SU-DHL-6 (cell line): Measurements from ENCODE around the gene SLC44A3.

Experiments
- H2AFZ ChIP-seq: fragments of 200-600 bp; sonication (generic); 2 replicates; pipeline ENCODE4 v1.6.1; 2014; ENCODE audit warnings: low read depth, mild to moderate bottlenecking, moderate library complexity, mixed read lengths, antibody characterized with exemption, low read length; ENCODE audit not compliant: severe bottlenecking
- H3F3A ChIP-seq: fragments of 200-600 bp; shearing (Covaris generic); 2 replicates; pipeline ENCODE4 v1.6.0; 2016; ENCODE audit warnings: antibody characterized with exemption, mild to moderate bottlenecking; ENCODE audit not compliant: insufficient read depth
- H3K27ac ChIP-seq: fragments of 200-600 bp; sonication (generic); 2 replicates; pipeline ENCODE4 v1.5.1; 2016; ENCODE audit warnings: low read depth, mild to moderate bottlenecking, low read length, moderate library complexity, mixed read lengths
- H3K27me3 ChIP-seq: fragments of 200-600 bp; sonication (generic), shearing (Covaris generic); 2 replicates; pipeline ENCODE4 v1.6.0; 2014; ENCODE audit warnings: mild to moderate bottlenecking, low read length
- H3K36me3 ChIP-seq: fragments of 200-600 bp; sonication (generic); 2 replicates; pipeline ENCODE4 v1.6.1; 2014; ENCODE audit warnings: mild to moderate bottlenecking, low read length, mixed read lengths
- H3K4me2 ChIP-seq: fragments of 300-600, 200-600 bp; shearing (Covaris generic), sonication (generic); 2 replicates; pipeline ENCODE4 v1.6.0; 2014; ENCODE audit warnings: low read length, low read depth, mild to moderate bottlenecking; ENCODE audit not compliant: poor library complexity, severe bottlenecking
- H3K4me3 ChIP-seq: fragments of 200-600 bp; sonication (generic); 2 replicates; pipeline ENCODE4 v1.5.1; 2014; ENCODE audit warnings: antibody characterized with exemption, low read length, mild to moderate bottlenecking, mixed read lengths; ENCODE audit not compliant: insufficient read depth, poor library complexity, severe bottlenecking
- H3K79me2 ChIP-seq: fragments of 200-600 bp; sonication (generic); 2 replicates; pipeline ENCODE4 v1.6.1; 2014; ENCODE audit warnings: mild to moderate bottlenecking, low read length, moderate library complexity; ENCODE audit not compliant: insufficient read depth
- H3K9ac ChIP-seq: fragments of 200-600 bp; sonication (generic); 2 replicates; pipeline ENCODE4 v1.7.0; 2014; ENCODE audit warnings: mild to moderate bottlenecking, low read length
- H3K9me2 ChIP-seq: fragments of 200-600 bp; sonication (generic); replicated peaks from 2 replicates; pipeline ENCODE4 v1.6.1; 2014; ENCODE audit warnings: low read length; ENCODE audit not compliant: insufficient read depth
- H3K9me3 ChIP-seq: fragments of 200-600 bp; sonication (generic); 2 replicates; pipeline ENCODE4 v1.6.1; 2014; ENCODE audit warnings: low read length, mixed read lengths; ENCODE audit not compliant: insufficient read depth
- H4K20me1 ChIP-seq: fragments of 200-600 bp; sonication (generic); 2 replicates; pipeline ENCODE4 v1.6.1; 2014; ENCODE audit warnings: low read depth, mild to moderate bottlenecking, antibody characterized with exemption, low read length, moderate library complexity, mixed read lengths
- CTCF ChIP-seq: fragments of 200-600 bp; sonication (generic); IDR thresholded peaks from one replicate; pipeline ENCODE4 v1.5.1; 2017; ENCODE audit warnings: antibody characterized with exemption, mild to moderate bottlenecking, low read length, moderate library complexity; ENCODE audit not compliant: insufficient read depth, poor library complexity, severe bottlenecking
- EZH2phosphoT487 ChIP-seq: fragments of 200-600 bp; sonication (generic), shearing (Covaris generic); conservative IDR thresholded peaks from 2 replicates; pipeline ENCODE4 v1.6.1; 2018; ENCODE audit warnings: mild to moderate bottlenecking, antibody characterized with exemption, low read length, moderate library complexity, mixed read lengths

SLC44A3 gene

GRCh38 chr1:94819945-94820746 lies at the start of gene SLC44A3:
Gene SLC44A3, plus strand, starts transcription at chr1:94820357. Its CDS starts 95 bp downstream, at chr1:94820452.
- no peaks in the 10 kb centered on the region for H3K9me2 ChIP-seq
- H3K27ac ChIP-seq, result no peak within 1 kb of the TSS
- no peaks in the 10 kb centered on the region for H3K36me3 ChIP-seq

GRCh38 chr1:94772230-94772641 lies 47.9 kb upstream of the SLC44A3 start:
- Histone ChIP-seq H4K20me1 (no peaks in the 10 kb centered on the region), H3K36me3 (no peaks in the 10 kb centered on the region), H3K4me2 (no peak overlapping the region), H3K27me3 (no peaks in the 10 kb centered on the region), H3K79me2 (no peaks in the 10 kb centered on the region), H3K27ac (no peak overlapping the region), H3K4me3 (no peak overlapping the region), H3K9ac (no peak overlapping the region), H2AFZ (no peak overlapping the region), H3F3A (no peaks in the 10 kb centered on the region), H3K9me2 (no peaks in the 10 kb centered on the region), H3K9me3 (no peaks in the 10 kb centered on the region)
- no peak for TF ChIP-seq CTCF
- no peak for TF ChIP-seq EZH2phosphoT487

More at GRCh38 chr1:94819945-94820746, at the start of gene SLC44A3:
- Histone ChIP-seq H2AFZ (no peak within 1 kb of the TSS), H3K9me3 (no peaks in the 10 kb centered on the region), H3K9ac (no peak within 1 kb of the TSS), H4K20me1 (no peaks in the 10 kb centered on the region), H3K79me2 (no peaks in the 10 kb centered on the region), H3K4me3 (no peak within 1 kb of the TSS), H3K4me2 (no peak within 1 kb of the TSS), H3K27me3 (no peaks in the 10 kb centered on the region), H3F3A (no peaks in the 10 kb centered on the region)
- TF ChIP-seq CTCF (no peak), EZH2phosphoT487 (no peak)

- Histone ChIP-seq H3F3A (no peaks in the 10 kb centered on the region), H3K4me2 (no peak overlapping the region), H3K9me3 (no peaks in the 10 kb centered on the region), H3K36me3 (no peaks in the 10 kb centered on the region), H2AFZ (no peak overlapping the region), H3K4me3 (no peak overlapping the region), H3K27me3 (no peaks in the 10 kb centered on the region), H3K79me2 (no peaks in the 10 kb centered on the region), H3K9ac (no peak overlapping the region), H3K27ac (no peak overlapping the region), H3K9me2 (no peaks in the 10 kb centered on the region), H4K20me1 (no peaks in the 10 kb centered on the region)
- TF ChIP-seq CTCF, result no peak
- no peak for TF ChIP-seq EZH2phosphoT487
Measured at GRCh38 chr1:94772845-94773244, 47.3 kb upstream of the SLC44A3 start.
